ENCODE data around the gene MBLAC1.

GRCh38 chr7:100126931-100127865, at the start of gene MBLAC1:
- TF ChIP-seq CTCF (IDR thresholded peaks at IDR 0.05; ENCODE audit: low read length) (no peak), EZH2 (IDR thresholded peaks at IDR 0.05; ENCODE audit: borderline replicate concordance, low read length) (no peak)
